ENCODE results near the gene GLIS1. TPM values are rescaled to one million over a fixed set of nuclear protein-coding genes. Genes with fewer than 3 reads are reported as not detected.
A peak's percentile ranks its signal among the peaks of the same experiment; 100 is the strongest.

GLIS1 gene
- total RNA-seq, 1 experiment from 2014 or later, result 0.28 TPM

- Histone ChIP-seq H2AFZ (ENCODE audit: low read length) (no peak overlapping the region), H4K20me1 (ENCODE audit: control insufficient read depth, insufficient read depth, insufficient read length) (no peaks in the 10 kb centered on the region), H3K79me1 (ENCODE audit: insufficient read depth, low read depth, low read length, poor library complexity, severe bottlenecking) (no peaks in the 10 kb centered on the region), H3K23ac (ENCODE audit: insufficient read length, low read depth, low read length) (no peak overlapping the region), H3K79me2 (ENCODE audit: insufficient read depth, low read length) (no peaks in the 10 kb centered on the region), H4K8ac (replicated peaks; ENCODE audit: insufficient read length, low read depth, low read length) (no peak overlapping the region), H2BK120ac (ENCODE audit: low read depth, low read length, poor library complexity, severe bottlenecking) (no peak overlapping the region), H3T11ph (ENCODE audit: low read length) (no peak overlapping the region), H3K18ac (ENCODE audit: insufficient read length, low read depth, low read length) (no peak overlapping the region), H3K9ac (ENCODE audit: extremely low read depth, insufficient read length, low read length) (no peak overlapping the region), H3K56ac (ENCODE audit: insufficient read length, low read depth, low read length) (no peak overlapping the region), H3K14ac (ENCODE audit: insufficient read depth, low read length) (no peak overlapping the region), H2BK20ac (ENCODE audit: low read depth, low read length, poor library complexity, severe bottlenecking) (no peak overlapping the region), H2BK5ac (ENCODE audit: insufficient read length, low read length) (no peak overlapping the region), H3K4me1 (ENCODE audit: insufficient read depth, low read length) (no peaks in the 10 kb centered on the region), H4K5ac (ENCODE audit: insufficient read length, low read depth, low read length) (no peak overlapping the region), H3K4ac (ENCODE audit: low read depth, low read length) (no peak overlapping the region), H3K27ac (ENCODE audit: insufficient read length, low read depth, low read length) (no peak overlapping the region), H2BK15ac (ENCODE audit: low read depth, low read length) (no peak overlapping the region), H2BK12ac (ENCODE audit: insufficient read length, low read depth, low read length) (no peak overlapping the region), H3K4me2 (ENCODE audit: insufficient read depth, insufficient read length, low read length) (no peak overlapping the region), H3K27me3 (ENCODE audit: insufficient read depth, low read length) (no peaks in the 10 kb centered on the region), H3K23me2 (ENCODE audit: insufficient read length, low read depth, low read length, poor library complexity, severe bottlenecking) (no peaks in the 10 kb centered on the region), H2AK5ac (ENCODE audit: insufficient read length, low read length) (no peak overlapping the region), H3K9me3 (ENCODE audit: control insufficient read depth, low read depth, low read length) (no peaks in the 10 kb centered on the region), H4K91ac (ENCODE audit: insufficient read length, low read depth, low read length) (no peak overlapping the region)
- no CpG with 5 or more reads among the region's 6 CpGs for WGBS (ENCODE audit: extremely low coverage, insufficient read length, low lambda C conversion rate)
- peaks cover 0 to 2% (median 2%) of the 10 kb centered on the region in 3 experiments; a peak in 2 of 7 replicates for H3K36me3 Mint-ChIP-seq (ENCODE audit: insufficient read depth in 1 of 3, low read depth in 3 of 3)
- peak; percentile 60 for DNase-seq
- peak; percentile 86 for TF ChIP-seq CTCF (conservative IDR thresholded peaks at IDR 0.05)
- peaks cover 7% of the 10 kb centered on the region for H3K27me3 Mint-ChIP-seq (ENCODE audit: low read depth)
- peaks cover 4 to 5% of the 10 kb centered on the region in 2 experiments for H3K4me1 Mint-ChIP-seq
- H3K4me3 Mint-ChIP-seq, result no peak overlapping the region
- peaks cover 0 to 2% of the 10 kb centered on the region in 2 experiments; a peak in 1 of 5 replicates for H3K9me3 Mint-ChIP-seq
- H3K27ac Mint-ChIP-seq, result no peak overlapping the region
These were observed 15.7 kb upstream of the GLIS1 start for GRCh38 chr1:53754484-53755312.
